CD4-positive, alpha-beta T cell (primary cell): Measurements from ENCODE around the gene FRYL. TPM values are rescaled to one million over a fixed set of nuclear protein-coding genes. Genes with fewer than 3 reads are reported as not detected.

Experiments used
- ATAC-seq: fragments of 200-7000 bp; cut with Tn5 transposase; one replicate; pipeline ENCODE4 v1.10.0; 2022; ENCODE audit warnings: mild to moderate bottlenecking; ENCODE audit not compliant: poor library complexity
- CTCF ChIA-PET: fragments of 350-600 bp; sonication (Branson Sonifier 250); formaldehyde crosslinking; loops from one replicate; lab custom pipeline; 2021; ENCODE audit warnings: antibody characterized with exemption, inconsistent platforms; lab: Charles Lee
- POLR2A ChIA-PET: fragments of 350-600 bp; sonication (Branson Sonifier 250); formaldehyde crosslinking; loops from one replicate; lab custom pipeline; 2021; ENCODE audit warnings: antibody characterized with exemption, inconsistent platforms; lab: Charles Lee
- DNase-seq, 14 experiments: peaks; one replicate each; pipeline ENCODE4 v3.0.0-alpha.2; 2013 to 2020; ENCODE audit warnings: mixed read lengths in 2 of 14
- H3K27ac ChIP-seq, 2 donors: one replicate each; pipeline versions ENCODE4 v1.5.1 to v1.7.0; 2013; ENCODE audit warnings: low read length in 2 of 2, low read depth in 1 of 2, mild to moderate bottlenecking in 1 of 2
- H3K27me3 ChIP-seq, 2 experiments: 1 replicate in 1 of 2; 2 replicates in 1 of 2; pipeline versions ENCODE4 v1.6.1 to v1.7.0; 2013; ENCODE audit warnings: low read length in 2 of 2, control low read depth in 1 of 2, mild to moderate bottlenecking in 1 of 2, moderate library complexity in 1 of 2; ENCODE audit not compliant: insufficient read depth in 2 of 2, control insufficient read depth in 1 of 2
- H3K36me3 ChIP-seq: one replicate; pipeline ENCODE4 v1.6.1; 2013; ENCODE audit warnings: low read length, control low read depth; ENCODE audit not compliant: insufficient read depth
- H3K4me1 ChIP-seq: one replicate; pipeline ENCODE4 v1.6.1; 2013; ENCODE audit warnings: low read length, control low read depth; ENCODE audit not compliant: insufficient read depth
- H3K4me3 ChIP-seq: one replicate; pipeline ENCODE4 v1.5.1; 2013; ENCODE audit warnings: mild to moderate bottlenecking, low read length, moderate library complexity
- H3K9me3 ChIP-seq, 2 experiments: 1 replicate in 1 of 2; 2 replicates in 1 of 2; pipeline versions ENCODE4 v1.6.1 to v1.7.0; 2013; ENCODE audit warnings: low read length in 2 of 2, mild to moderate bottlenecking in 2 of 2, control low read depth in 1 of 2, moderate library complexity in 1 of 2; ENCODE audit not compliant: control insufficient read depth in 1 of 2, insufficient read depth in 1 of 2
- H3K27ac Mint-ChIP-seq: one replicate; pipeline ENCODE4 v1.8.0; 2020; ENCODE audit warnings: mixed read lengths
- H3K27me3 Mint-ChIP-seq: one replicate; pipeline ENCODE4 v1.8.0; 2021; ENCODE audit warnings: mixed read lengths
- H3K36me3 Mint-ChIP-seq: one replicate; pipeline ENCODE4 v1.8.0; 2021; ENCODE audit warnings: low read depth, mixed read lengths
- H3K4me1 Mint-ChIP-seq: one replicate; pipeline ENCODE4 v1.8.0; 2021; ENCODE audit warnings: low read depth, mixed read lengths
- H3K4me3 Mint-ChIP-seq: one replicate; pipeline ENCODE4 v1.8.0; 2020; ENCODE audit warnings: mild to moderate bottlenecking, mixed read lengths
- H3K9me3 Mint-ChIP-seq: one replicate; pipeline ENCODE4 v1.8.0; 2020; ENCODE audit warnings: mixed read lengths
- CTCF ChIP-seq: fragments of 200-600 bp; IDR thresholded peaks from one replicate; pipeline ENCODE4 v1.8.0; 2022; ENCODE audit warnings: antibody characterized with exemption, mild to moderate bottlenecking
- intact Hi-C, 2 experiments: fragments of 100-400 bp; cut with DNase I in 1 of 2; cut with micrococcal nuclease in 1 of 2; formaldehyde crosslinking; loops; one replicate each; pipeline versions ENCODE4 v1.15.1 to v1.9.0; 2023 to 2025; cut with DNase I, micrococcal nuclease
- total RNA-seq, 174 experiments: library from RNA in 2 of 174; stranded (reverse) in 2 of 174; gene quantifications; one replicate each; pipeline ENCODE4 v1.2.3 and lab custom pipeline; 2021 to 2026

Gene FRYL
- total RNA-seq, 2 experiments from 2014 or later = 86.1 to 87.7 TPM

GRCh38 chr4:48786549-48786948 lies 6.5 kb upstream of the FRYL start:
- ATAC-seq (no peak), DNase-seq (no peak)
- TF ChIP-seq CTCF = no peak
- no peak overlapping the region for H3K27ac ChIP-seq
- no peak overlapping the region for H3K4me3 ChIP-seq
- ChIA-PET POLR2A (no interaction called here), CTCF (no interaction called here)
- Mint-ChIP-seq H3K27ac (no peak overlapping the region), H3K27me3 (no peaks in the 10 kb centered on the region), H3K36me3 (no peaks in the 10 kb centered on the region), H3K4me3 (no peak overlapping the region), H3K9me3 (no peaks in the 10 kb centered on the region), H3K4me1 (peaks cover 3% of the 10 kb centered on the region)
- H3K4me1 ChIP-seq = no peaks in the 10 kb centered on the region
- H3K9me3 ChIP-seq = no peaks in the 10 kb centered on the region
- intact Hi-C loops = loop anchor here in 1 of 2 experiments (10.0 kb wide), 1 partner anchor 442 kb away; the partner anchor contains the start of gene SLAIN2
- no peaks in the 10 kb centered on the region for H3K27me3 ChIP-seq
- H3K36me3 ChIP-seq = no peaks in the 10 kb centered on the region

GRCh38 chr4:48785302-48785701 lies 5.2 kb upstream of the FRYL start:
- Histone ChIP-seq H3K27me3 (no peaks in the 10 kb centered on the region), H3K36me3 (no peaks in the 10 kb centered on the region), H3K4me3 (no peak overlapping the region), H3K9me3 (no peaks in the 10 kb centered on the region), H3K4me1 (peaks cover 5% of the 10 kb centered on the region), H3K27ac (no peak overlapping the region)
- Mint-ChIP-seq H3K4me3 (no peak overlapping the region), H3K27me3 (no peaks in the 10 kb centered on the region), H3K9me3 (no peaks in the 10 kb centered on the region), H3K4me1 (peaks cover 14% of the 10 kb centered on the region), H3K27ac (no peak overlapping the region), H3K36me3 (peaks cover 3% of the 10 kb centered on the region)
- no peak for DNase-seq
- ATAC-seq = no peak
- ChIA-PET CTCF (no interaction called here), POLR2A (no interaction called here)
- intact Hi-C loops = loop anchor here in 1 of 2 experiments (10.0 kb wide), 1 partner anchor 441 kb away; the partner anchor contains the start of gene SLAIN2
- no peak for TF ChIP-seq CTCF

GRCh38 chr4:48781968-48782367 lies 1.9 kb upstream of the FRYL start:
- Histone ChIP-seq H3K4me1 (peaks cover 13% of the 10 kb centered on the region), H3K27me3 (no peaks in the 10 kb centered on the region), H3K27ac (no peak overlapping the region), H3K4me3 (no peak overlapping the region), H3K9me3 (no peaks in the 10 kb centered on the region), H3K36me3 (no peaks in the 10 kb centered on the region)
- CTCF ChIA-PET = interaction anchor here (0.8 to 0.9 kb wide), 2 partner anchors 125 to 181 kb away, joined by 3 to 4 read pairs; partner anchors contain the start of gene OCIAD2
- Mint-ChIP-seq H3K36me3 (peaks cover 16% of the 10 kb centered on the region), H3K9me3 (no peaks in the 10 kb centered on the region), H3K4me1 (peaks cover 37% of the 10 kb centered on the region), H3K4me3 (peak overlapping the region; percentile 93), H3K27ac (peak overlapping the region; percentile 84), H3K27me3 (no peaks in the 10 kb centered on the region)
- no peak for TF ChIP-seq CTCF
- intact Hi-C loops = loop anchor here (2.0 to 10.0 kb wide), 5 partner anchors 39 to 437 kb away; partner anchors contain the start of genes OCIAD1 (in 1 of the 2) and SLAIN2 (in 1 of the 2)
- no peak for ATAC-seq
- peak in 2 of 14 experiments; percentile 17 to 23 for DNase-seq
- POLR2A ChIA-PET = interaction anchor here (4.5 kb wide), 1 partner anchor 48 kb away, joined by 51 read pairs; the partner anchor contains the start of gene OCIAD1
